GM12872 (cell line): Measurements from ENCODE around the gene AZGP1.
A peak's percentile ranks its signal among the peaks of the same experiment; 100 is the strongest.

ENCODE experiments used
- CTCF ChIP-seq: IDR thresholded peaks from 3 replicates; pipeline ENCODE4 v1.5.1; 2011; ENCODE audit warnings: low read depth, mild to moderate bottlenecking, low read length, moderate library complexity; ENCODE audit not compliant: insufficient read depth

Gene AZGP1

GRCh38 chr7:99992330-99993038, 16.7 kb upstream of the AZGP1 start:
- TF ChIP-seq CTCF = no peak

GRCh38 chr7:99990460-99990852, 14.6 kb upstream of the AZGP1 start:
- no peak for TF ChIP-seq CTCF

GRCh38 chr7:99987846-99988245, 12.0 kb upstream of the AZGP1 start:
- TF ChIP-seq CTCF = no peak

- TF ChIP-seq CTCF = no peak
Measured at GRCh38 chr7:99984593-99984992, 8.8 kb upstream of the AZGP1 start.

GRCh38 chr7:99979814-99980225, 4.0 kb upstream of the AZGP1 start:
- TF ChIP-seq CTCF = peak; percentile 57

GRCh38 chr7:99976626-99977025, 795 bp upstream of the AZGP1 start:
- TF ChIP-seq CTCF = no peak

- TF ChIP-seq CTCF = no peak
Measured at GRCh38 chr7:99974681-99975080, 1.1 kb downstream of the AZGP1 start.
